WTC11 (cell line): Measurements from ENCODE around the gene GRAMD1B.

Experiments used
- CTCF ChIP-seq: fragments of 200-600 bp; IDR thresholded peaks from 2 replicates; pipeline ENCODE4 v1.8.0; 2022; ENCODE audit warnings: antibody characterized with exemption
- GRHL2 ChIP-seq: fragments of 250-450 bp; sonication (Bioruptor Pico); IDR thresholded peaks from 2 replicates; pipeline ENCODE4 v1.8.0; 2022; ENCODE audit warnings: mild to moderate bottlenecking, moderate library complexity; ENCODE audit not compliant: insufficient replicate concordance, severe bottlenecking
- NR2C2 ChIP-seq: sonication (generic); formaldehyde crosslinking; IDR thresholded peaks from 2 replicates; pipeline ENCODE4 v1.8.0; 2022; ENCODE audit warnings: mild to moderate bottlenecking, missing genetic modification reagents
- NR3C1 ChIP-seq: sonication (generic); formaldehyde crosslinking; conservative IDR thresholded peaks from 2 replicates; pipeline ENCODE4 v1.8.1; 2023; ENCODE audit warnings: low read depth, mild to moderate bottlenecking, missing genetic modification reagents
- SMAD3 ChIP-seq: sonication (generic); formaldehyde crosslinking; IDR thresholded peaks from 2 replicates; pipeline ENCODE4 v1.8.0; 2022; ENCODE audit warnings: missing genetic modification reagents, mild to moderate bottlenecking, borderline replicate concordance
- TCF7 ChIP-seq: sonication (generic); formaldehyde crosslinking; IDR thresholded peaks from 2 replicates; pipeline ENCODE4 v1.8.0; 2022; ENCODE audit warnings: mild to moderate bottlenecking, low read depth, missing genetic modification reagents, moderate library complexity
- ZNF532 ChIP-seq: fragments of 250-450 bp; sonication (Bioruptor Pico); IDR thresholded peaks from 2 replicates; pipeline ENCODE4 v1.9.0; 2021; ENCODE audit warnings: mild to moderate bottlenecking, borderline replicate concordance
- TF ChIP-seq, protein P1 (sequence below): sonication (generic); formaldehyde crosslinking; conservative IDR thresholded peaks from 2 replicates; pipeline ENCODE4 v1.8.1; 2022; ENCODE audit warnings: mild to moderate bottlenecking, missing genetic modification reagents
- TF ChIP-seq, protein P2 (sequence below): sonication (generic); formaldehyde crosslinking; IDR thresholded peaks from 2 replicates; pipeline ENCODE4 v1.8.1; 2022; ENCODE audit warnings: mild to moderate bottlenecking, moderate library complexity, missing genetic modification reagents
- TF ChIP-seq, protein P3 (sequence below): sonication (generic); formaldehyde crosslinking; IDR thresholded peaks from 2 replicates; pipeline ENCODE4 v1.8.0; 2022; ENCODE audit warnings: mild to moderate bottlenecking, missing genetic modification reagents

- TF ChIP-seq TCF7 (CRISPR knock-in tag) = no peak
- TF ChIP-seq CTCF = no peak
- TF ChIP-seq GRHL2 (CRISPR knock-in tag) = no peak
- TF ChIP-seq, protein P1, sequence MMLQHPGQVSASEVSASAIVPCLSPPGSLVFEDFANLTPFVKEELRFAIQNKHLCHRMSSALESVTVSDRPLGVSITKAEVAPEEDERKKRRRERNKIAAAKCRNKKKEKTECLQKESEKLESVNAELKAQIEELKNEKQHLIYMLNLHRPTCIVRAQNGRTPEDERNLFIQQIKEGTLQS (CRISPR knock-in tag) = no peak
- TF ChIP-seq, protein P2, sequence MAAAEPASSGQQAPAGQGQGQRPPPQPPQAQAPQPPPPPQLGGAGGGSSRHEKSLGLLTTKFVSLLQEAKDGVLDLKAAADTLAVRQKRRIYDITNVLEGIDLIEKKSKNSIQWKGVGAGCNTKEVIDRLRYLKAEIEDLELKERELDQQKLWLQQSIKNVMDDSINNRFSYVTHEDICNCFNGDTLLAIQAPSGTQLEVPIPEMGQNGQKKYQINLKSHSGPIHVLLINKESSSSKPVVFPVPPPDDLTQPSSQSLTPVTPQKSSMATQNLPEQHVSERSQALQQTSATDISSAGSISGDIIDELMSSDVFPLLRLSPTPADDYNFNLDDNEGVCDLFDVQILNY (CRISPR knock-in tag) = no peak
- no peak for TF ChIP-seq NR2C2 (CRISPR knock-in tag)
- TF ChIP-seq NR3C1 (CRISPR knock-in tag) = no peak
- TF ChIP-seq, protein P3, sequence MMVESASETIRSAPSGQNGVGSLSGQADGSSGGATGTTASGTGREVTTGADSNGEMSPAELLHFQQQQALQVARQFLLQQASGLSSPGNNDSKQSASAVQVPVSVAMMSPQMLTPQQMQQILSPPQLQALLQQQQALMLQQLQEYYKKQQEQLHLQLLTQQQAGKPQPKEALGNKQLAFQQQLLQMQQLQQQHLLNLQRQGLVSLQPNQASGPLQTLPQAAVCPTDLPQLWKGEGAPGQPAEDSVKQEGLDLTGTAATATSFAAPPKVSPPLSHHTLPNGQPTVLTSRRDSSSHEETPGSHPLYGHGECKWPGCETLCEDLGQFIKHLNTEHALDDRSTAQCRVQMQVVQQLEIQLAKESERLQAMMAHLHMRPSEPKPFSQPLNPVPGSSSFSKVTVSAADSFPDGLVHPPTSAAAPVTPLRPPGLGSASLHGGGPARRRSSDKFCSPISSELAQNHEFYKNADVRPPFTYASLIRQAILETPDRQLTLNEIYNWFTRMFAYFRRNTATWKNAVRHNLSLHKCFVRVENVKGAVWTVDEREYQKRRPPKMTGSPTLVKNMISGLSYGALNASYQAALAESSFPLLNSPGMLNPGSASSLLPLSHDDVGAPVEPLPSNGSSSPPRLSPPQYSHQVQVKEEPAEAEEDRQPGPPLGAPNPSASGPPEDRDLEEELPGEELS (CRISPR knock-in tag) = no peak
- no peak for TF ChIP-seq SMAD3
- no peak for TF ChIP-seq ZNF532 (CRISPR knock-in tag)
These were observed 53.4 kb downstream of the GRAMD1B start for GRCh38 chr11:123483466-123483865.
